KOPT-K1 (cell line): ENCODE results near the gene RTBDN.
"Not testable (repeated sequence)": the region's sequence is repeated elsewhere in the genome, so short reads cannot be mapped to it uniquely, and the experiment has no call there.

ENCODE experiments used
- H3K27ac ChIP-seq: fragments of 200-600 bp; sonication (generic); 2 replicates; pipeline ENCODE4 v1.5.1; 2016; ENCODE audit warnings: antibody characterized with exemption, mild to moderate bottlenecking, low read depth, low read length; ENCODE audit not compliant: poor library complexity, severe bottlenecking
- H3K36me3 ChIP-seq: fragments of 200-600 bp; sonication (generic); 2 replicates; pipeline ENCODE4 v1.5.1; 2017; ENCODE audit warnings: antibody characterized with exemption, mild to moderate bottlenecking, low read length, moderate library complexity; ENCODE audit not compliant: insufficient read depth
- H3K9me3 ChIP-seq: fragments of 200-600 bp; sonication (generic); 2 replicates; pipeline ENCODE4 v1.5.1; 2017; ENCODE audit warnings: antibody characterized with exemption, low read length, mild to moderate bottlenecking; ENCODE audit not compliant: insufficient read depth, poor library complexity, severe bottlenecking

The RTBDN gene

DNA sequence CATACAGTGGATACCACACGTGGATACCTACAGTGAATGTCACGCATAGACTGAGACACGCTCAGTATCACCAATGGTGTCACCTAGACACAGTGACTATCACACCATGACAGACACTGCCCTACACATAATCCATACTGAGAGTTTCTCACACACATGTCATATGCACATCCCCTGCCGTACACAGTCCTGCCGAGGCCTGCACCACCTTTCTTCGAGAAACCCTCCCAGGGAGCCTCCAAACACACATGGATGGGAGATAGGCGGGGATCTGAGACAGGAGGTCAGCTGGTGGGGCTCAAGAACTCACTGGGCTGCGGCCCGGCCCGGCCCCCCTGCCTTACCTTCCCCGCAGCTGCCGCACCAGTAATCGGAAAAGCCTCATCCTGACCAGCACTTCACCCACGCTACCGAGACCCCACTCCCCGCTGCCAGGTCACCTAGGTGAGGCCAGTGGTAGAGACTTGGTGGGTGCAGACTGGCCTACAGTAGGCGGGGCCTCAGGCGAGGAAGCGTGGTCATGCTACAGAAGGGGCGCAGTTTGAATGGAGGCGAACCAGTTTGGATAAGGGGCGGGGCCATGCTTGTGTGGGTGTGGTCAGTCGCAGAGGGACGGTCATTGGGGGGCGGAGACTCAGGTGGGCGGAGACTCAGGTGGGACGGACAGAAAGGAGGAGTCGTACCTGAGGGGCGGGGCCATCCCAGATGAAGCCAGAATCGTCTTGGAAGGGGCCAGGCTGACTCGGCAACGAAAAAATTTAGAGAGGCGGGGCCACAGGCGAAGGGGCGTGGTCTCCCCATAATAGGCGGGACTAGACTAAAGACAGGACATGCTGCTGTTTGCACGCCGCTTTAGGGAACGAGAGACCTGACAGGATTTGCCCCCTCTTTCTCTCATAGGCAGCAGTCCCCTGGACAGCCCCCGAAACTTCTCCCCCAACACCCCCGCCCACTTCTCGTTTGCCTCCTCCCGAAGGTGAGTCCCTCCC is 6.0 kb upstream of the RTBDN start:
- H3K27ac ChIP-seq = no peak overlapping the region
- H3K9me3 ChIP-seq = no peaks in the 10 kb centered on the region

DNA sequence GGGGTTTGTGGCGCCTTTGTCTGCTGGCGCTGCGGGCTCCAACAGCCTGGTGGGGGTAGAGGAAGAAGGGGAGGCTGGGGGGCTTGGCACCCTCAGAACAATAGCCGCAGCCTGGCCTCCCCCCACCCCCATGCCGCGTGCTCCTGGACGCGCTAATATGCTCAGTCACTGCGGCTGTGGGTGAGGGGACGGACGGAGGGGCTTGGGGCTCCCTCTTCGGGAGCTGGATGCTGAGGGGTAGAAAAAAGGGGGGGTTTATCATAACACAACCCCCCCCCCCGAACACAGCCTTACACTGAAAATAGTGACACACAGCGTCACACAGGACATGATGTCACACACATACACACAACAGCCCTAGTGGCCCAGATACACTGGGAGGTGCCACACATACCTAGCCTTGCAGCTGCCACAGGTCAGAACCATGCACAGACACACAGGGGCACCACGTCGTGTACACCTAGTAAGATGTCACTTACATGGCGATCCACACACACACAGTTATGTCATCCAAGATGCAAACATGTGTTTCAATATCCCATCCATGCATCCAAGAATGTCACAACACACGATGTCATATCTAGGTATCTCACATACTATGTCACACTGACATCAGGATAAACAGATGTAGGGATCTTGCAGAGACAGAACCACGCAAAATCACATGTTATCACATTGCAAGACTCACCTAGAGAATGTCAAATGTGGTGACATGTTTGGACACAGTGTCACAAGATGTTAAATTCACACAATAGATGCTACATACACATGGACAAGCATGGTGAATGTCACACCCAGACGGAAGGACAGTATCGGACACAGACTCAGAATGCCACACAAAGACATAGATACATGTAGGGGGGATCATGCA is 4.7 kb upstream of the RTBDN start:
- no peak overlapping the region for H3K27ac ChIP-seq
- no peaks in the 10 kb centered on the region for H3K9me3 ChIP-seq
- no peaks in the 10 kb centered on the region for H3K36me3 ChIP-seq

More for the DNA sequence above, 6.0 kb upstream of the RTBDN start:
- H3K36me3 ChIP-seq = no peaks in the 10 kb centered on the region

DNA sequence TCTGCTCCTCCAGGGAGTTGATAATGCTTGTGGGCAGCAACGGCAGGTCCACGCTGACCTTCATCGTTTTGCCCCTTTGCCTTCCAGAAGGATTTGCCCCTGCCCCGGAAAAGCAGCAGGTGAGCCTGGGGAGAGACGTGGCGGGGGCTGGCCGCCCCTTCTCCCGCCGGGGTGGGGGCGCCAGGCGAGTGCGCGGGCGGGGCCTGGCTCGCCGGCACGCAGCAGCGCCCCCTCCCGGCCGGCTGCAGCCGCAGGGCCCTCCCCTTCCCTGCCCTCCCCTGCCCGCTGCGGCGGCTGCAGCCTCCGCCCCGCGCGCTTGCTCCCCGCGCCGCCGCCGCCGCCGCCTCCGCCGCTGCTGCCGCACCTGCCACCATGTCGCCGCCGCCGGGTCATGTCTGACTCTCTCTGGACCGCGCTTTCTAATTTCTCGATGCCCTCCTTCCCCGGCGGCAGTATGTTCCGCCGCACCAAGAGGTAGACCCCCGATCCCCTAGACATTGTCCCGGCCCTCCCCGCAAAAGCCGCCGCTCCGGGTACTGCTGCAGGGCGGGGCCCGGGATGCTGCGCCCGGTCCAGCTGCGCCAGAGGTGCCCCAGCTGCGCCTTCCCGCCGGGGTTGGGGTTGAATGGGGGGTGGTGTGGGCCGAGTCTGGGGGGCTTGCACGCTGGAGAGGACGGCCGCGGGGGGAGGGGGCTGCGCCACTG is 4.0 kb upstream of the RTBDN start, which contains the start of gene MAST1:
TSS of gene MAST1 (plus strand) at position 334 of the 704 bp plus-strand sequence. CDS start at position 392, 58 bp downstream.
- no peak within 1 kb of the TSS for H3K27ac ChIP-seq
- no peaks in the 10 kb centered on the region for H3K36me3 ChIP-seq

DNA sequence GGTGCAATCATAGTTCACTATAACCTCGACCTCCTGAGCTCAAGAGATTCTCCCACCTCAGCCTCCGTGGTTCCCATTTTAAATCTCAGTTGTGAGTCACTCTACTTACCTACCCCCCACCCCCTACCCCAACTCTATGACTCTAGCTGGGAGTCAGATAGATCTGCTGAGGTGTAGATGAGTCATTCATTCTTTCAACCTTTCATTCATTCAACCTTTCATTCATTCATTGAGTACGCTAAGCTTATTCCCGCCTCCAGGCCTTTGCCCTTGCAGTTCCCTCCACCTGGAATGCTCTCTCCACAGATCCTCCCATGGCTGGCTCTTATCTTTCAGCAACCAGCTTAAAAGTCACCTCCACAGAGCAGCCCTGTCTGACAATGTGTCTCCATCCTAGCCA is 2.8 kb upstream of the RTBDN start:
- H3K36me3 ChIP-seq = no peaks in the 10 kb centered on the region
- no peak overlapping the region for H3K27ac ChIP-seq
- H3K9me3 ChIP-seq = no peaks in the 10 kb centered on the region

More for the DNA sequence above, 4.0 kb upstream of the RTBDN start, which contains the start of gene MAST1:
- H3K9me3 ChIP-seq = no peaks in the 10 kb centered on the region

DNA sequence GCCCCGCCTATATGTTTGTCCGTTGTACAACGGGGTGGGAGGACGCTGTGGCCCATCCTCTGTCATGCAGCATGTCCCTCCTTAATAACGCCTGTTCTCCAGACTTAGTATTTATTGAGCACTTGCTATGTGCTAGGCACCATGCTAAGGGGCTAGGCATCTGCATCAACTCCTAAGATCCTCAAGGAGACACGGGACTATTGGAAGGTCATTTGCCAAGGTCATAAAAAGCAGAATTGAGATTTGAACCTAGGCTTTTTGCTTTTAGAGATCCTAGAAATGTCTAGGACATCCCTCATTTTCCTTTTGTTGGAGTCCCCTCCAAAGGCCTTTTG is 2.1 kb upstream of the RTBDN start:
- Histone ChIP-seq H3K36me3 (no peaks in the 10 kb centered on the region), H3K9me3 (no peaks in the 10 kb centered on the region), H3K27ac (no peak overlapping the region)

DNA sequence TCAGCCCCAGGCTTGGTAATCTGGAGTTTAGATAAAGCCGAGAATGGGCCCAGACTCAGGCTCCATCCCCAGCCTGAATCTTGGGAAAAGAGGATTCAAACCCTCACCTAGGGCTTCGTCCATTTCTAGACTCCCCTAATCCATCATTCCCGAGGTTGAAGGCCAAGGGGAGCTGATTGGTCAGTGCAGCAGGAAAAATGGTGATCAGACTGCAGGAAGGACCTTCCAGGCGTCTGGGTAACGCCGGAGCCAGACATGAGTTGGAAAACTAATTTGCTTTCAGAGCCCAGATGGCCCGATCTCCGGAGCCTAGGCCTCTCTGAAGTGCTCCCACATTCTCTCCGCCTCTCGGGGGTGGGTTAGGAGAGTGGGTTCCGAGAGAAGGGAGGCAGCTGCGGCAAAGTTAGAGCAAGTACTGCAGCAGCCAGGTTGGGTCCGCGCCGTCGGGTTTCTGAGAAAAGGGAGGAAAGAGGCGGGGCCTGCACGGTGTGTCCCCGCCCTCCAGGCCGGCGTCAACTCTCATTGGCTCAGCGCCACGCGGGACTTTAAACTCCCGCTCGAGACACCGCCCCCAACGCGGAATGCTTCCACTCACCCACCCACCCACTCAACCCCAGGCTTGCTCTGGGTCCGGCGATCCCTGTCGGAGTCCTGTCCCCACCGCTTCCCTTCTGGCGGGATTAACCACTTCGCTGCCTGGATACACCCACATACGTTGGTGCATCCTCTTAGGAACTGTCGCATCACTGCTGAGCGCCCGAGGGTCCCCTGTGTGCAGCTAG is 788 bp upstream of the RTBDN start:
- Histone ChIP-seq H3K9me3 (no peaks in the 10 kb centered on the region), H3K36me3 (no peaks in the 10 kb centered on the region), H3K27ac (no peak overlapping the region)

DNA sequence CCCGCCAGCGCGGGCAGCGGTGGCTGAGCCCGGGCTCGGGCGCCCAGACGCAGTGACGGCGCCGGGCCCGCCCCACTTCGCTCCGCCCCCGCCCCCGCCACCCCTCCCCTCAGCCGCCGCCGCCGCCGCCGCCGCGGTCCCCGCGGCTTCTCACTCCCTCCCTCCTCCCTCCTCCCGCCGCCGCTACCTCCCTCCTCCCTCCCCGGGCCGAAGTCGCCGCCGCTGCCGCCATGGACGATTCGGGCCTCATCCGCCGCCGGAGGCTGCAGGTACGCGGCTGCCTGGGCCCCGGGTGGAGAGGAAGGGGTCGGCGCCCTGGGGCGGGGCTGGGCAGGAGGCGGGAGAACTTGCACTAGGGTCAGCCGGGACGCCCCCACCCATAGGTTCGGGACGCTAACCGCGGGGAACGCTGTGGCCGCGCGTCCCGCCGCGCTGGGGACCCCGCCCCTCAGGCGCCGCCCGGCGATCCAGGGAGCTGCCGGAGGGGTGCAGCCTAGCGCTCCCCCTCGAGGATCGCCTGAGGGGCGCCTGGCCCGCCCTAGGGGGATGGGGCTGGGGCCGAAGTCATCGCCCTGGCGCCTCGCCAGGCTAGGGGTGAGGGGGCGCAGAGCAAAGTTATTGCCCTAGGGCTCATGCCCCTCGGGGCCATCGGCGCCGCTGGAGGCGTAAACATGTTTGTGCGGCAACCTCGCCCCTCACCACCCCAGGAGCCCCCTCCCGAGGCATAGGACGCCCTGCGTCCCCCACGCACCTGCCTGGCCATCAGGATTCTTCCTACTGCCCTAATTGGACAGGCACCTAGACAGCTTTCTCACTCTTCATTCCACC is 427 bp downstream of the RTBDN start:
- Histone ChIP-seq H3K36me3 (no peaks in the 10 kb centered on the region), H3K27ac (no peak overlapping the region), H3K9me3 (no peaks in the 10 kb centered on the region)

DNA sequence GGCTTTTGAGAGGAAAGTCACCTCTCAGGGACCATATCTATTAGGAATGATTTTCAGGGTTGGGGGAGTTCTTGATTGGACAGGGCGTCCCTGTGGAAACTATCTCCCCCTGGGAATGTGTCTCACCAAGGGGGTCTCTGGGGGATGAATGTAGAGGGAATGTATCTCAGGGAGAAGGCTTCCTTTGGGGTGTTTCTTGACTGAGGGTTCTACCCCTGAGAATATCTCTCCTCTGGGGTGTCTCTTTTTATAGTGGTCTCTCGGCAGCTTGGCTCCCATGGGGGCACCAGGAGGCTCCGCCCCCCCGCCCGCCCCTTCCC is 1.0 kb downstream of the RTBDN start:
- H3K9me3 ChIP-seq = no peaks in the 10 kb centered on the region
- H3K27ac ChIP-seq = no peak overlapping the region
- no peaks in the 10 kb centered on the region for H3K36me3 ChIP-seq

DNA sequence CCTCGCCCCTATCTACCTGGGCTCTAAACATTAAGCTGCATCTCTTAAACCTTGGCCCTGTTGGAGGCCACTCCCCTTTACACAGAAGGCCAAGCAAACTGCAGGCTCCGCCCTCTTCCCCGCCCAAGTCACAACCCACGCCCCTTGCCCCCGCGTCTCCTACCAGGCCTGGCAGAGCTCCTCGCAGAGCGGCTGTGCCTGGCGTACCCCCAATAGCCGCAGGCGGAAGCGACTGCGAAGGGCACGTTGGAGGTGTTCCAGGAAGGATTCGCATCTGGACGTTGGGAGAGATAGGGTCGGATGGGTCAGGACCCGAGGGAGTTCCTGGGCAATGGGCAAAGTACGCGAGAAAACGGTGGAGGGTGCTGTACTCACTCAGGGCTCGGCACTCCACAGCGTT is 5.9 kb downstream of the RTBDN start:
- H3K27ac ChIP-seq = no peak overlapping the region
- no peaks in the 10 kb centered on the region for H3K9me3 ChIP-seq
- H3K36me3 ChIP-seq = no peaks in the 10 kb centered on the region

DNA sequence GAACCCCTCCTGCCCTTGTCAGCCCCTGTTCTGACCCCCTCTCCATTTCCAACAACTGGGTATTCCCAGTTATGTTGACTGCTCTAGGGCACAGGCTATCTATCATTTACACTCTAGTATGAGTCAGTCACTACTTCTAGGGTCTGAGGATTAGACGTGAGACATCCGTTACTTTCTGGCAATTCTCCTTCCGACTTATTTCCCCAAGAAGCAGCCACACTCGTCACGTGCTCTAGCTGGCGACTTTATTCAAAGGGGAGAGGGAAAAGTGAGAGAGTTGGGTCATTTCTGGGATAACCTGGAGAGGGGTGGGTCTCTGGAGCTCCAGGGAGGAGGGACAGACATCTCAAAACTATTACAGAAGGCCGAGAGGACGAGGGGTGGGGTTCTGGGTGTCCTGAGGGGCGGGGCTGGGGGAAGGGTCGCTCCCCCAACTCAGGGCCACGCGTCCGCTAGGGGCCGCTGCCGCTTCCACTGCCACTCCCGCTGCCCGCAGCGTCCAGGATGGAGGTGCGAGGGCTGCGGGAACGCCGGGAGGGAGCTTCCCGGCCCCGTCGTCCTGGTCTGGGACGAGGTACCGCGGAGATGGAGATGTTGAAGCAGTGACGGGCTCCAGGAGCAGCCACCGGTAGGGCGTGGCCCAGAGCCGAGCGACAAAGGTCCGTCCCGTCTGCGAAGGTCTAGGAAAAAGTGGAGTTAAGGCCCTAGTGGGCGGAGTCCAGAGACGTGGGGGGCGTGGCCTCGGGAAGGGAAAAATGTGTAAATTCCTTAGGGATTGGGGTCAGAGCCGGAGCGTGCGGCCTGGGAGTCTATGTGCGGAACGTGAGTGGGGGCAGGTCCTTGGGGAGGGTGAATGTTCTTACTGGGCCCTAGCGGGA is 8.9 kb downstream of the RTBDN start:
- Histone ChIP-seq H3K27ac (no peak overlapping the region), H3K9me3 (no peaks in the 10 kb centered on the region), H3K36me3 (no peaks in the 10 kb centered on the region)

DNA sequence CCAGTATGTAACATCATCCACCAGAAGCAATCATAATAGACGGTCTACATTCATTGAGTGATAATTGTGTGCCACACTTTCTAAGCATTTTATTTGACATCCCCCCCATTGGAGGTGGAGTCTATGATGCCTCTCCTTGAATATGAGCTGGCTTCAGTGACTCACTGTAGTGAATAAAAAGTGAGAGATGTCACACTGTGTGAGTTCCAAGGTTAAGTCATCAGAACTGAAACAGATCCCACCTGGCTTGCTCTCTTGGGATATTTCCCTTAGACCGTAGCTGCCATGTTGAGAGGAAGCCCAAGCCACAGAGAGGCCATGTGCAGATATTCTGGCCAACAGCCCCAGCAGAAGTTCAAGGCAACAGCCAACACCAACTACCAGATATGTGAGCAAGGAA is 12.6 kb downstream of the RTBDN start:
- Histone ChIP-seq H3K27ac (no peak overlapping the region), H3K36me3 (no peaks in the 10 kb centered on the region), H3K9me3 (no peaks in the 10 kb centered on the region)

DNA sequence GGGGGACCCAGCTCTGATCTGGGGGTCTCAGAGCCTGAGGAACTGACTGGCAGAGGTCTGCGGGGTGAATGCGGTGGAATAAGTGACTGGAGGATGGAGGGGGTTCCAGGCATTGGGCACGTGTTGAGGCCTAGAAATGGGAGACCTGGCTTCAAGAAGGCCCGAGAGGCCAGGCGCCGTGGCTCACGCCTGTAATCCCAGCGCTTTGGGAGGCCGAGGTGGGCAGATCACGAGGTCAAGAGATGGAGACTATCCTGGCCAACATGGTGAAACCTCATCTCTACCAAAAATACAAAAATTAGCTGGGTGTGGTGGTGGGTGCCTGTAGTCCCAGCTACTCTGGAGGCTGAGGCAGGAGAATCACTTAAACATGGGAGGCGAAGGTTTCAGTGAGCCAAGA is 16.6 kb downstream of the RTBDN start:
- H3K36me3 ChIP-seq = peaks cover 21% of the 10 kb centered on the region; the same call in 1 of the 2 replicates
- H3K27ac ChIP-seq, H3K9me3 ChIP-seq: not testable (repeated sequence)

DNA sequence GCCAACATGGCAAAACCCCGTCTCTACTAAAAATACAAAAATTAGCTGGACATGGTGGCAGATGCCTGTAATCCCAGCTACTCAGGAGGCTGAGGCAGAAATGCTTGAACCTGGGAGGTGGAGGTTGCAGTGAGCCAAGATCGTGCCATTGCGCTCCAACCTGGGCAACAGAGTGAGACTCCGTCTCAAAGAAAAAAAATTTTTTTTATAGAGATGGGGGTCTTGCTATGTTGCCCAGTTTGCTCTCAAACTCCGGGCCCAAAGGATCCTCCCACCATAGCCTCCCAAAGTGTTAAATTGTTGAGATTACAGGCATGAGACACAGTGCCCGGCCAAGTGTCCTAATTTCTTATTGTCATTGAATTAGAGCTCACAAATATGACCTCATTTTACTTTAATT is 17.2 kb downstream of the RTBDN start:
- not testable (repeated sequence) for H3K27ac ChIP-seq, H3K9me3 ChIP-seq
- peaks cover 26% of the 10 kb centered on the region; the same call in 1 of the 2 replicates for H3K36me3 ChIP-seq
